ENCODE measurements around the gene NEDD8. TPM values are rescaled to one million over a fixed set of nuclear protein-coding genes. Genes with fewer than 3 reads are reported as not detected.

Gene NEDD8
- total and polyA plus RNA-seq, 2 of the 4 experiments (the other 2 are of a cell fraction): 167 to 375 TPM

- no peak overlapping the region for H3K4ac ChIP-seq (ENCODE audit: low read depth, low read length)
- intact Hi-C loops (cut with micrococcal nuclease): no loop called here
- no peak overlapping the region for H3K23ac ChIP-seq (ENCODE audit: low read depth, low read length)
- TF ChIP-seq FOS (IDR thresholded peaks at IDR 0.05; ENCODE audit: low read depth, low read length) (no peak), SMC3 (IDR thresholded peaks at IDR 0.05; ENCODE audit: low read depth, low read length) (no peak), RFX5 (IDR thresholded peaks at IDR 0.05; ENCODE audit: low read depth, low read length) (no peak), NFE2L2 (IDR thresholded peaks at IDR 0.05; ENCODE audit: low read depth, low read length) (no peak), BHLHE40 (IDR thresholded peaks at IDR 0.05; ENCODE audit: low read depth, low read length) (no peak), MAZ (IDR thresholded peaks at IDR 0.05; ENCODE audit: borderline replicate concordance, low read depth, low read length) (no peak), CEBPB (IDR thresholded peaks at IDR 0.05; ENCODE audit: low read depth, low read length) (no peak), USF2 (IDR thresholded peaks at IDR 0.05; ENCODE audit: low read depth, low read length) (no peak), ELK1 (IDR thresholded peaks at IDR 0.05; ENCODE audit: borderline replicate concordance, low read depth, low read length) (no peak)
- dilution Hi-C loops (cut with HindIII; ENCODE audit: low sequenced_read_pairs, unreplicated experiment): no loop called here
- H2AK9ac ChIP-seq (replicated peaks; ENCODE audit: low read depth, low read length, poor library complexity): no peak overlapping the region
- peaks cover 4 to 26% of the 10 kb centered on the region in 2 experiments; a peak in 3 of 4 replicates for H3K79me1 ChIP-seq (ENCODE audit: low read depth in 1 of 2, low read length in 2 of 2)
- H3K9ac ChIP-seq (ENCODE audit: low read depth, low read length): no peak overlapping the region
- H2BK5ac ChIP-seq (ENCODE audit: low read depth, low read length, poor library complexity, severe bottlenecking): no peak overlapping the region
- DNase-seq: no peak
- WGBS, 2 experiments (ENCODE audit: extremely low coverage in 2 of 2, insufficient read length in 1 of 2): 94% methylated on average over 7 of the region's 14 CpGs; no CpG with 5 or more reads in 1 of the 2 experiments
- no peak overlapping the region for H2AK5ac ChIP-seq (ENCODE audit: low read depth, low read length)
- no peak overlapping the region for H4K8ac ChIP-seq (ENCODE audit: low read depth in 2 of 2, low read length in 2 of 2)
- H3K4me1 ChIP-seq (ENCODE audit: control insufficient read depth, insufficient read depth, low read length): peaks cover 2% of the 10 kb centered on the region; the same call in 1 of the 2 replicates
- H3K27ac ChIP-seq (ENCODE audit: insufficient read depth, low read length): no peak overlapping the region
- H3K4me3 ChIP-seq (ENCODE audit: insufficient read depth, low read depth, low read length): no peak overlapping the region
- no TSS peak for BruUV-seq (replicated peaks)
- peaks cover 83% of the 10 kb centered on the region for H3K36me3 ChIP-seq (ENCODE audit: control insufficient read depth, insufficient read depth, low read length)
- H3K27me3 ChIP-seq (ENCODE audit: control insufficient read depth, insufficient read depth, low read length): no peaks in the 10 kb centered on the region
- H4K20me1 ChIP-seq (ENCODE audit: insufficient read depth, low read length): no peaks in the 10 kb centered on the region
- peaks cover 7% of the 10 kb centered on the region for H3K9me1 ChIP-seq (ENCODE audit: insufficient read depth, low read length)
- no peak overlapping the region for H2BK20ac ChIP-seq (ENCODE audit: low read depth, low read length)
- ChIA-PET CTCF (no interaction called here), POLR2A (ENCODE audit: unreplicated experiment) (no interaction called here)
- H3K4me2 ChIP-seq (ENCODE audit: low read depth, low read length): no peak overlapping the region
- no peak overlapping the region for H3K14ac ChIP-seq (replicated peaks; ENCODE audit: low read depth, low read length)
- in situ Hi-C loops (cut with MboI; ENCODE audit: low sequenced_read_pairs): no loop called here
- no peak overlapping the region for H2BK120ac ChIP-seq (ENCODE audit: low read depth, low read length)
- no peak overlapping the region for H3K56ac ChIP-seq (ENCODE audit: extremely low read depth, insufficient read depth, low read length)
- no peak overlapping the region for H3K18ac ChIP-seq (ENCODE audit: low read depth, low read length)
- no peaks in the 10 kb centered on the region for H3K9me3 ChIP-seq (ENCODE audit: control insufficient read depth, insufficient read depth, low read length)
- no peak overlapping the region for H4K5ac ChIP-seq (ENCODE audit: low read depth, low read length)
- no peak overlapping the region for H2AFZ ChIP-seq (replicated peaks; ENCODE audit: low read length, poor library complexity)
- no peak for ATAC-seq (ENCODE audit: low read depth)
- no peak overlapping the region for H2BK15ac ChIP-seq (ENCODE audit: low read depth, low read length)
- no peak overlapping the region for H4K91ac ChIP-seq (ENCODE audit: insufficient read depth, low read depth, low read length)
Observed at GRCh38 chr14:24182110-24182882, 49.9 kb downstream of the NEDD8 start.

Measured in IMR-90 (cell line).